ENCODE data around the gene RUNDC1. TPM values are rescaled to one million over a fixed set of nuclear protein-coding genes. Genes with fewer than 3 reads are reported as not detected.

Gene RUNDC1
- total and polyA plus RNA-seq, 2 of the 8 experiments (the other 6 are each of a cell fraction or from before 2014, with no cell fraction given), result 7.9 to 11.9 TPM

GRCh38 chr17:43020789-43021740, 40.7 kb downstream of the RUNDC1 start:
- H2BK15ac ChIP-seq (ENCODE audit: low read length), result peak overlapping the region; percentile 61; the same call in 1 of the 2 replicates
- H3K4ac ChIP-seq (replicated peaks; ENCODE audit: insufficient read length, low read depth, low read length), result no peak overlapping the region
- peaks cover 0 to 39% of the 10 kb centered on the region in 2 experiments; a peak in 3 of 4 replicates for H3K79me2 ChIP-seq (ENCODE audit: control insufficient read depth in 1 of 2, insufficient read depth in 2 of 2, low read length in 2 of 2)
- WGBS, 2 experiments (ENCODE audit: extremely low coverage in 1 of 2, insufficient coverage in 1 of 2, insufficient read length in 1 of 2, insufficient replicate concordance in 2 of 2, low coverage in 1 of 2, low lambda C conversion rate in 2 of 2, missing lambda C conversion rate in 1 of 2), result 11% methylated on average over 26 of the region's 40 CpGs; no CpG with 5 or more reads in 1 of the 2 experiments
- H2BK12ac ChIP-seq (ENCODE audit: low read depth, low read length), result peak overlapping the region; percentile 85
- ChIA-PET CTCF (ENCODE audit: partially characterized antibody) (interaction anchor here (0.6 to 1.3 kb wide), 4 partner anchors 9 to 201 kb away, joined by 3 to 4 read pairs (median 3); no protein-coding TSS in a partner anchor), POLR2A (ENCODE audit: partially characterized antibody) (interaction anchor here (0.6 to 10.8 kb wide), 17 partner anchors 8 to 294 kb away, joined by 3 to 123 read pairs (median 4); partner anchors contain the start of genes IFI35, PTGES3L and RPL27)
- H3K79me1 ChIP-seq (ENCODE audit: low read depth, low read length), result peaks cover 14% of the 10 kb centered on the region
- no peaks in the 10 kb centered on the region for H3K9me3 ChIP-seq (ENCODE audit: insufficient read depth in 2 of 2, low read depth in 1 of 2, low read length in 1 of 2)
- H4K91ac ChIP-seq (replicated peaks; ENCODE audit: insufficient read length, low read length), result peak overlapping the region; percentile 75
- H3K4me2 ChIP-seq (ENCODE audit: insufficient read depth in 1 of 2, low read depth in 2 of 2, low read length in 2 of 2), result peak overlapping the region; percentile 80 to 86
- no peak overlapping the region for H3K23ac ChIP-seq (ENCODE audit: insufficient read length)
- peak in 1 of 2 experiments; percentile 66 for DNase-seq (ENCODE audit: low read depth in 1 of 2, low spot score in 2 of 2)
- no peak for FAIRE-seq
- H3K14ac ChIP-seq (ENCODE audit: insufficient read length), result no peak overlapping the region
- H2BK5ac ChIP-seq (ENCODE audit: low read depth, low read length), result peak overlapping the region; percentile 94
- peak overlapping the region; percentile 89 for H3K56ac ChIP-seq (replicated peaks; ENCODE audit: insufficient read length, low read depth, low read length)
- H3K4me1 ChIP-seq (replicated peaks in 1 of 4; ENCODE audit: control insufficient read depth in 3 of 4, insufficient read depth in 4 of 4, low read length in 3 of 4), result peaks cover 7 to 15% (median 9%) of the 10 kb centered on the region in 4 experiments; a peak in 6 of 7 replicates
- H4K20me1 ChIP-seq (replicated peaks in 1 of 2; ENCODE audit: control insufficient read depth in 1 of 2, insufficient read depth in 2 of 2, low read length in 2 of 2), result peaks cover 10% of the 10 kb centered on the region in 2 experiments
- H4K5ac ChIP-seq (ENCODE audit: insufficient read length, low read depth, low read length), result peak overlapping the region; percentile 77
- peak overlapping the region; percentile 72; the same call in 1 of the 2 replicates for H3K18ac ChIP-seq (ENCODE audit: extremely low read depth, low read length)
- peak overlapping the region; percentile 20; the same call in 1 of the 2 replicates for H3K27ac ChIP-seq (ENCODE audit: low read depth, low read length)
- H2AK5ac ChIP-seq (ENCODE audit: low read depth, low read length), result no peak overlapping the region
- H3K36me3 ChIP-seq (ENCODE audit: control insufficient read depth in 2 of 4, insufficient read depth in 4 of 4, low read length in 3 of 4), result peaks cover 6 to 25% (median 12%) of the 10 kb centered on the region in 4 experiments; a peak in 6 of 8 replicates
- peak overlapping the region; percentile 76; the same call in 1 of the 2 replicates for H4K8ac ChIP-seq (ENCODE audit: extremely low read depth, insufficient read depth, low read length)
- no peak overlapping the region for H2BK20ac ChIP-seq (ENCODE audit: low read length)
- peak overlapping the region; percentile 0; the same call in 1 of the 2 replicates for H2AFZ ChIP-seq (ENCODE audit: low read length)
- H3K4me3 ChIP-seq (ENCODE audit: extremely low read depth in 1 of 4, insufficient read depth in 2 of 4, low read depth in 3 of 4, low read length in 4 of 4), result peak overlapping the region; percentile 96 to 100 (median 98)
- H2BK120ac ChIP-seq (replicated peaks; ENCODE audit: low read depth, low read length), result no peak overlapping the region
- H3K9ac ChIP-seq (replicated peaks in 1 of 4; ENCODE audit: extremely low read depth in 1 of 4, low read depth in 3 of 4, low read length in 3 of 4), result peak overlapping the region; percentile 39 to 79 (median 70)
- H3K27me3 ChIP-seq (replicated peaks in 1 of 4; ENCODE audit: control insufficient read depth in 3 of 4, extremely low read depth in 1 of 4, insufficient read depth in 3 of 4, low read length in 3 of 4), result no peaks in the 10 kb centered on the region
- peaks cover 11% of the 10 kb centered on the region; the same call in 1 of the 2 replicates for H3K23me2 ChIP-seq (ENCODE audit: low read depth, low read length)
- TF ChIP-seq BACH1 (IDR thresholded peaks at IDR 0.05; ENCODE audit: low read length), result no peak
- no peak for TF ChIP-seq NANOG (IDR thresholded peaks at IDR 0.05; ENCODE audit: insufficient read depth, low read depth, low read length, poor library complexity, severe bottlenecking)
- TF ChIP-seq BCL11A (IDR thresholded peaks at IDR 0.05; ENCODE audit: low read depth in 2 of 2, low read length in 2 of 2), result no peak
- no peak for TF ChIP-seq FOSL1 (IDR thresholded peaks at IDR 0.05; ENCODE audit: insufficient read depth, low read depth, low read length)
- no peak for TF ChIP-seq GABPA (IDR thresholded peaks at IDR 0.05; ENCODE audit: borderline replicate concordance, insufficient read depth, low read length)
- TF ChIP-seq KDM5A (IDR thresholded peaks at IDR 0.05; ENCODE audit: low read length), result no peak
- TF ChIP-seq TCF12 (IDR thresholded peaks at IDR 0.05; ENCODE audit: low read depth, low read length), result no peak
- no peak for TF ChIP-seq RNF2 (IDR thresholded peaks at IDR 0.05; ENCODE audit: borderline replicate concordance, low read depth, low read length, missing control alignments, poor library complexity, severe bottlenecking)
- TF ChIP-seq CBX5 (IDR thresholded peaks at IDR 0.05; ENCODE audit: low read depth, low read length), result no peak
- peak in 1 of 2 experiments; percentile 73; a peak in 2 of 3 replicates for TF ChIP-seq POLR2A (IDR thresholded peaks at IDR 0.05; ENCODE audit: control extremely low read depth in 1 of 2, low read depth in 2 of 2, low read length in 2 of 2)
